HepG2 (cell line): ENCODE data around the gene CRIM1. TPM values are rescaled to one million over a fixed set of nuclear protein-coding genes. Genes with fewer than 3 reads are reported as not detected.

Experiments used
- ATAC-seq: fragments of 200-7000 bp; cut with Tn5 transposase; 3 replicates; pipeline ENCODE4 v1.9.1; 2020; ENCODE audit warnings: mild to moderate bottlenecking, moderate library complexity
- BruUV-seq: library from RNA; stranded (reverse); fragments of 400-500 nt; replicated peaks from 2 replicates; lab custom pipeline; 2021; lab: Mats Ljungman, UMichigan
- CTCF ChIA-PET: fragments of 300-600 bp; formaldehyde crosslinking; extraction: SDS; loops from one replicate; lab custom pipeline; 2021; ENCODE audit warnings: low total read pairs, inconsistent platforms, low intra/inter-chr PET ratio; lab: Yijun Ruan, JAX
- POLR2A ChIA-PET: fragments of 350-600 bp; sonication (Branson Sonifier 250); formaldehyde crosslinking; loops from one replicate; lab custom pipeline; 2020; ENCODE audit warnings: antibody characterized with exemption, inconsistent platforms; lab: Yijun Ruan, JAX
- DNase-seq: peaks from one replicate; pipeline ENCODE4 v3.0.0-alpha.2; 2015; ENCODE audit warnings: low spot score
- FAIRE-seq: peaks from 3 replicates; lab custom pipeline; 2011; peaks lifted over from hg19 to GRCh38; lab: Jason Lieb, UNC
- H2AFZ ChIP-seq: one replicate; pipeline ENCODE4 v1.6.1; 2011; ENCODE audit warnings: low read length, inconsistent platforms
- H3K27ac ChIP-seq: fragments of 300-600 bp; 3 replicates; pipeline ENCODE4 v1.8.0; 2011; ENCODE audit warnings: mixed run types, mild to moderate bottlenecking, mixed read lengths, low read length, inconsistent platforms; ENCODE audit not compliant: insufficient read depth; ENCODE audit errors: extremely low read length
- H3K27me3 ChIP-seq, 2 experiments: fragments of 200-600 bp in 1 of 2; 2 replicates in 1 of 2; 3 replicates in 1 of 2; pipeline versions ENCODE4 v1.6.0 to v1.8.0; 2011; ENCODE audit warnings: low read length in 2 of 2, mild to moderate bottlenecking in 2 of 2, moderate library complexity in 2 of 2, inconsistent platforms in 1 of 2; ENCODE audit not compliant: insufficient read depth in 2 of 2, control insufficient read depth in 1 of 2
- H3K36me3 ChIP-seq, 2 experiments: fragments of 200-600 bp in 1 of 2; replicated peaks in 1 of 2; 2 replicates in 1 of 2; 3 replicates in 1 of 2; pipeline versions ENCODE4 v1.5.1 to v1.8.0; 2011; ENCODE audit warnings: low read length in 2 of 2, inconsistent platforms in 1 of 2; ENCODE audit not compliant: insufficient read depth in 2 of 2, control insufficient read depth in 1 of 2
- H3K4me1 ChIP-seq: 2 replicates; pipeline ENCODE4 v1.5.1; 2012; ENCODE audit warnings: low read length, inconsistent platforms; ENCODE audit not compliant: insufficient read depth
- H3K4me2 ChIP-seq: 2 replicates; pipeline ENCODE4 v1.6.0; 2011; ENCODE audit warnings: low read depth, low read length, inconsistent platforms
- H3K4me3 ChIP-seq, 3 experiments: fragments of 200-600 bp in 1 of 3; sonication (generic), shearing (Covaris generic) in 1 of 3; replicated peaks in 1 of 3; 2 replicates each; pipeline ENCODE4 v1.5.1; 2011 to 2016; ENCODE audit warnings: low read length in 3 of 3, inconsistent platforms in 2 of 3, low read depth in 2 of 3, mild to moderate bottlenecking in 2 of 3, control low read depth in 1 of 3, mixed read lengths in 1 of 3; ENCODE audit not compliant: insufficient read depth in 1 of 3
- H3K79me2 ChIP-seq: one replicate; pipeline ENCODE4 v1.6.1; 2011; ENCODE audit warnings: low read length, inconsistent platforms; ENCODE audit not compliant: insufficient read depth
- H3K9ac ChIP-seq: 2 replicates; pipeline ENCODE4 v1.6.0; 2011; ENCODE audit warnings: mild to moderate bottlenecking, low read depth, low read length, inconsistent platforms; ENCODE audit not compliant: insufficient read depth
- H3K9me3 ChIP-seq: 2 replicates; pipeline ENCODE4 v1.5.1; 2012; ENCODE audit warnings: mild to moderate bottlenecking, low read length
- H4K20me1 ChIP-seq: 2 replicates; pipeline ENCODE4 v1.6.0; 2011; ENCODE audit warnings: inconsistent platforms, mild to moderate bottlenecking, low read length, moderate library complexity; ENCODE audit not compliant: insufficient read depth
- KLF9 ChIP-seq: IDR thresholded peaks from 2 replicates; pipeline ENCODE4 v1.6.1; 2016; ENCODE audit warnings: low read depth
- NCOA5 ChIP-seq: sonication (generic); formaldehyde crosslinking; IDR thresholded peaks from 2 replicates; pipeline ENCODE4 v1.4.0; 2020; ENCODE audit warnings: missing genetic modification reagents
- POLR2AphosphoS5 ChIP-seq: IDR thresholded peaks from 2 replicates; pipeline ENCODE4 v1.6.1; 2012; ENCODE audit warnings: low read depth, low read length
- TP53 ChIP-seq: sonication (generic); formaldehyde crosslinking; conservative IDR thresholded peaks from 2 replicates; pipeline ENCODE4 v1.4.0; 2020; ENCODE audit warnings: missing genetic modification reagents
- ZNF331 ChIP-seq: sonication (generic); formaldehyde crosslinking; IDR thresholded peaks from 2 replicates; pipeline ENCODE4 v1.4.0; 2020; ENCODE audit warnings: missing genetic modification reagents
- WGBS: methylation state at CpG from one replicate; pipeline ENCODE4 v1.1.6; 2017; ENCODE audit warnings: low lambda C conversion rate; 5-methylcytosine and 5-hydroxymethylcytosine counted together
- in situ Hi-C: cut with HindIII; loops from 2 replicates; pipeline ENCODE4 v1.10.0; 2017; ENCODE audit warnings: low pct_unique_long_range_greater_than_20kb; ENCODE audit not compliant: extremely low pct_ligation_motif_present
- intact Hi-C: fragments of 100-400 bp; cut with micrococcal nuclease; formaldehyde crosslinking; loops from one replicate; pipeline ENCODE4 v1.10.0; 2022; ENCODE audit not compliant: unreplicated experiment
- polyA plus RNA-seq, 8 experiments: library from polyadenylated mRNA; depleted of rRNA in 3 of 8; stranded (reverse) in 7 of 8; unstranded in 1 of 8; fragments of >200 nt; fragmentation: Illumina TruSeq in 4 of 8; extraction: Trizol in 4 of 8; gene quantifications; 2 replicates each; pipeline versions ENCODE4 v1.2.1 to v1.2.3, GENCODE V29; 2011 to 2016; ENCODE audit warnings: low read depth in 4 of 8, missing spikeins in 1 of 8, mixed read lengths in 1 of 8; ENCODE audit not compliant: insufficient read depth in 1 of 8
- total RNA-seq, 5 experiments: library from RNA; depleted of rRNA; stranded (reverse); fragments of >200 nt; fragmentation: Illumina TruSeq; extraction: Trizol; gene quantifications; 2 replicates each; pipeline ENCODE4 v1.2.3, GENCODE V29; 2016; ENCODE audit warnings: low read depth in 1 of 5
- TF ChIP-seq, protein P1 (sequence below): sonication (generic); formaldehyde crosslinking; IDR thresholded peaks from 2 replicates; pipeline ENCODE4 v1.5.0; 2020; ENCODE audit warnings: missing genetic modification reagents, mild to moderate bottlenecking, borderline replicate concordance
- TF ChIP-seq, protein P2 (sequence below): sonication (generic); formaldehyde crosslinking; IDR thresholded peaks from 2 replicates; pipeline ENCODE4 v1.4.0; 2020; ENCODE audit warnings: mild to moderate bottlenecking, missing genetic modification reagents
- TF ChIP-seq, protein P3 (sequence below): sonication (generic); formaldehyde crosslinking; IDR thresholded peaks from 2 replicates; pipeline ENCODE4 v1.4.0; 2020; ENCODE audit warnings: missing genetic modification reagents, borderline replicate concordance
- TF ChIP-seq, protein P4 (sequence below): sonication (generic); formaldehyde crosslinking; conservative IDR thresholded peaks from 2 replicates; pipeline ENCODE4 v1.8.0; 2022; ENCODE audit warnings: missing genetic modification reagents

CRIM1 gene
- total and polyA plus RNA-seq, 2 of the 13 experiments (the other 11 are each of a cell fraction or from before 2014, with no cell fraction given), result 39.1 to 69.9 TPM

DNA sequence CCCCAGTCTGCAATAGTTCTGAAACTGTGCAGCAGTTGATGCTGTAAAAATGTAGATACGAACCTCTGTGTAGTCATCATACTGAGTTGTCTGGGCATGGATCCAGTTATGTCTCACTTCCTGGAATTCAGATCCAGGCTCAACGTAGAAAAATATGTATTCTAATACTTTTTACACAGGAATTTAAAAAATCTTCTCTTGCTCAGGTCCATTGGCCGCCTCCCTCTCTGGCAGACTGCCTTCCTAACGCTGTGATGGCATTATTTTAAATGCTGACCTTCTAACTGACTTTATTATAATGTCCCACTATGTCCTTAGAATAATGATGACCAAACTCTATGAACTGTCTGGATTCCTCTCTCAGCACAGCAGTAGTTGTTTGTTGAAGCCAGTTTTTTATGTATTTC is 122.8 kb downstream of the CRIM1 start:
- Histone ChIP-seq H2AFZ (no peak overlapping the region), H4K20me1 (no peaks in the 10 kb centered on the region), H3K27ac (no peak overlapping the region), H3K79me2 (peaks cover 4% of the 10 kb centered on the region), H3K36me3 (peaks cover 43 to 75% of the 10 kb centered on the region in 2 experiments), H3K9me3 (peaks cover 18% of the 10 kb centered on the region), H3K4me2 (no peak overlapping the region), H3K4me1 (peaks cover 19% of the 10 kb centered on the region), H3K4me3 (no peak overlapping the region), H3K9ac (no peak overlapping the region), H3K27me3 (no peaks in the 10 kb centered on the region)
- whole genome bisulfite sequencing, result 94% methylated on average over 4 of the region's 4 CpGs
- intact Hi-C loops, result no loop called here
- in situ Hi-C loops, result no loop called here
- POLR2A ChIA-PET, result no interaction called here
- DNase-seq, result no peak
- no peak for FAIRE-seq
- CTCF ChIA-PET, result no interaction called here
- BruUV-seq, result no TSS peak
- no peak for ATAC-seq
- TF ChIP-seq ZNF331 (CRISPR knock-in tag), result no peak
- no peak for TF ChIP-seq POLR2AphosphoS5
- TF ChIP-seq, protein P1, sequence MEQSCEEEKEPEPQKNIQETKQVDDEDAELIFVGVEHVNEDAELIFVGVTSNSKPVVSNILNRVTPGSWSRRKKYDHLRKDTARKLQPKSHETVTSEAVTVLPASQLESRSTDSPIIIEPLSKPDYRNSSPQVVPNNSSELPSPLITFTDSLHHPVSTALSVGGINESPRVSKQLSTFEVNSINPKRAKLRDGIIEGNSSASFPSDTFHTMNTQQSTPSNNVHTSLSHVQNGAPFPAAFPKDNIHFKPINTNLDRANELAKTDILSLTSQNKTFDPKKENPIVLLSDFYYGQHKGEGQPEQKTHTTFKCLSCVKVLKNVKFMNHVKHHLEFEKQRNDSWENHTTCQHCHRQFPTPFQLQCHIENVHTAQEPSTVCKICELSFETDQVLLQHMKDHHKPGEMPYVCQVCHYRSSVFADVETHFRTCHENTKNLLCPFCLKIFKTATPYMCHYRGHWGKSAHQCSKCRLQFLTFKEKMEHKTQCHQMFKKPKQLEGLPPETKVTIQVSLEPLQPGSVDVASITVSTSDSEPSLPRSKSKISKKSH (CRISPR knock-in tag), result no peak
- TF ChIP-seq, protein P2, sequence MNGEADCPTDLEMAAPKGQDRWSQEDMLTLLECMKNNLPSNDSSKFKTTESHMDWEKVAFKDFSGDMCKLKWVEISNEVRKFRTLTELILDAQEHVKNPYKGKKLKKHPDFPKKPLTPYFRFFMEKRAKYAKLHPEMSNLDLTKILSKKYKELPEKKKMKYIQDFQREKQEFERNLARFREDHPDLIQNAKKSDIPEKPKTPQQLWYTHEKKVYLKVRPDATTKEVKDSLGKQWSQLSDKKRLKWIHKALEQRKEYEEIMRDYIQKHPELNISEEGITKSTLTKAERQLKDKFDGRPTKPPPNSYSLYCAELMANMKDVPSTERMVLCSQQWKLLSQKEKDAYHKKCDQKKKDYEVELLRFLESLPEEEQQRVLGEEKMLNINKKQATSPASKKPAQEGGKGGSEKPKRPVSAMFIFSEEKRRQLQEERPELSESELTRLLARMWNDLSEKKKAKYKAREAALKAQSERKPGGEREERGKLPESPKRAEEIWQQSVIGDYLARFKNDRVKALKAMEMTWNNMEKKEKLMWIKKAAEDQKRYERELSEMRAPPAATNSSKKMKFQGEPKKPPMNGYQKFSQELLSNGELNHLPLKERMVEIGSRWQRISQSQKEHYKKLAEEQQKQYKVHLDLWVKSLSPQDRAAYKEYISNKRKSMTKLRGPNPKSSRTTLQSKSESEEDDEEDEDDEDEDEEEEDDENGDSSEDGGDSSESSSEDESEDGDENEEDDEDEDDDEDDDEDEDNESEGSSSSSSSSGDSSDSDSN (CRISPR knock-in tag), result no peak
- TF ChIP-seq, protein P3, sequence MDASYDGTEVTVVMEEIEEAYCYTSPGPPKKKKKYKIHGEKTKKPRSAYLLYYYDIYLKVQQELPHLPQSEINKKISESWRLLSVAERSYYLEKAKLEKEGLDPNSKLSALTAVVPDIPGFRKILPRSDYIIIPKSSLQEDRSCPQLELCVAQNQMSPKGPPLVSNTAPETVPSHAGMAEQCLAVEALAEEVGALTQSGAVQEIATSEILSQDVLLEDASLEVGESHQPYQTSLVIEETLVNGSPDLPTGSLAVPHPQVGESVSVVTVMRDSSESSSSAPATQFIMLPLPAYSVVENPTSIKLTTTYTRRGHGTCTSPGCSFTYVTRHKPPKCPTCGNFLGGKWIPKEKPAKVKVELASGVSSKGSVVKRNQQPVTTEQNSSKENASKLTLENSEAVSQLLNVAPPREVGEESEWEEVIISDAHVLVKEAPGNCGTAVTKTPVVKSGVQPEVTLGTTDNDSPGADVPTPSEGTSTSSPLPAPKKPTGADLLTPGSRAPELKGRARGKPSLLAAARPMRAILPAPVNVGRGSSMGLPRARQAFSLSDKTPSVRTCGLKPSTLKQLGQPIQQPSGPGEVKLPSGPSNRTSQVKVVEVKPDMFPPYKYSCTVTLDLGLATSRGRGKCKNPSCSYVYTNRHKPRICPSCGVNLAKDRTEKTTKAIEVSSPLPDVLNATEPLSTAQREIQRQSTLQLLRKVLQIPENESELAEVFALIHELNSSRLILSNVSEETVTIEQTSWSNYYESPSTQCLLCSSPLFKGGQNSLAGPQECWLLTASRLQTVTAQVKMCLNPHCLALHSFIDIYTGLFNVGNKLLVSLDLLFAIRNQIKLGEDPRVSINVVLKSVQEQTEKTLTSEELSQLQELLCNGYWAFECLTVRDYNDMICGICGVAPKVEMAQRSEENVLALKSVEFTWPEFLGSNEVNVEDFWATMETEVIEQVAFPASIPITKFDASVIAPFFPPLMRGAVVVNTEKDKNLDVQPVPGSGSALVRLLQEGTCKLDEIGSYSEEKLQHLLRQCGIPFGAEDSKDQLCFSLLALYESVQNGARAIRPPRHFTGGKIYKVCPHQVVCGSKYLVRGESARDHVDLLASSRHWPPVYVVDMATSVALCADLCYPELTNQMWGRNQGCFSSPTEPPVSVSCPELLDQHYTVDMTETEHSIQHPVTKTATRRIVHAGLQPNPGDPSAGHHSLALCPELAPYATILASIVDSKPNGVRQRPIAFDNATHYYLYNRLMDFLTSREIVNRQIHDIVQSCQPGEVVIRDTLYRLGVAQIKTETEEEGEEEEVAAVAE, result no peak
- TF ChIP-seq, protein P4, sequence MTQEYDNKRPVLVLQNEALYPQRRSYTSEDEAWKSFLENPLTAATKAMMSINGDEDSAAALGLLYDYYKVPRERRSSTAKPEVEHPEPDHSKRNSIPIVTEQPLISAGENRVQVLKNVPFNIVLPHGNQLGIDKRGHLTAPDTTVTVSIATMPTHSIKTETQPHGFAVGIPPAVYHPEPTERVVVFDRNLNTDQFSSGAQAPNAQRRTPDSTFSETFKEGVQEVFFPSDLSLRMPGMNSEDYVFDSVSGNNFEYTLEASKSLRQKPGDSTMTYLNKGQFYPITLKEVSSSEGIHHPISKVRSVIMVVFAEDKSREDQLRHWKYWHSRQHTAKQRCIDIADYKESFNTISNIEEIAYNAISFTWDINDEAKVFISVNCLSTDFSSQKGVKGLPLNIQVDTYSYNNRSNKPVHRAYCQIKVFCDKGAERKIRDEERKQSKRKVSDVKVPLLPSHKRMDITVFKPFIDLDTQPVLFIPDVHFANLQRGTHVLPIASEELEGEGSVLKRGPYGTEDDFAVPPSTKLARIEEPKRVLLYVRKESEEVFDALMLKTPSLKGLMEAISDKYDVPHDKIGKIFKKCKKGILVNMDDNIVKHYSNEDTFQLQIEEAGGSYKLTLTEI, result no peak
- TF ChIP-seq KLF9 (CRISPR knock-in tag), result no peak
- TF ChIP-seq TP53 (CRISPR knock-in tag), result no peak
- TF ChIP-seq NCOA5 (CRISPR knock-in tag), result no peak
